ENCODE data around the gene TRERF1.

GRCh38 chr6:42269553-42269952 lies 182.2 kb downstream of the TRERF1 start:
- no peak for TF ChIP-seq POLR2A (IDR thresholded peaks at IDR 0.05; ENCODE audit: low read depth, low read length)
- no peak for TF ChIP-seq POLR2AphosphoS5 (IDR thresholded peaks at IDR 0.05; ENCODE audit: low read depth, low read length)
